ENCODE results near the gene SHROOM3.
"Not testable (repeated sequence)": the region's sequence is repeated elsewhere in the genome, so short reads cannot be mapped to it uniquely, and the experiment has no call there.

Gene SHROOM3

DNA sequence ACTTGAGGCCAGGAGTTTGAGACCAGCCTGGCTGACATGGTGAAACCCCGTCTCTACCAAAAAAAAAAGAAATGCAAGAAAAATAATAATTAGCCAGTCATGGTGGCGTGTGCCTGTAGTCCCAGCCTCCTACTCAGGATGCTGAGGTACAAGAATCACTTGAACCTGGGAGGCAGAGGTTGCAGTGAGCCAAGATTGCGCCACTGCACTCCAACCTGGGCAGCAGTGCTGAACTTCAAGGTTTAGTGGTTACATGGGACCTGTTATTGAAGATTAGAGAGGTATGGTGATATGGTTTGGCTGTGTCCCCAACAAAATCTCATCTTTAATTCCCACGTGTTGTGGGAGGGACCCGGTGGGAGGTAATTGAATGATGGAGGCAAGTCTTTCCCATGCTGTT lies 292.9 kb downstream of the SHROOM3 start:
- DNase-seq = not testable (repeated sequence)

DNA sequence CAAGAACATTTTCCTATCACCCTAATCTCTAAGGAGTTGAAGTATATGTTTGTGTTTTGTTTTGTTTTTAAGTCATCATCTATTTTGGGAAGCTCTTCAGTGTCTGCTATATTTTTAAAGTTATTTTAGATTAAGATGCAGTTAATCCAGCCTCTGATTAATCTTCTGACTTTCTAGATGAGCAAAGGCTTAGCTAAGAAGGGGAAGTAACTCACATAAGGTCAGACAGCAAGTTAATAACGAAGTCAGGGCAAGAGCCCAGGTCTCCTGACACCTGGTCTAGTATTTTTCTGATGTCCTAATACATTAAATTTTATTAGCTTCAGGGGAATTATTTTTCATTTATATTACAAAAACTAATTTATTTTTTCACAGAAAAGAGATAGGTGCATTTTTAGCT lies 294.4 kb downstream of the SHROOM3 start:
- DNase-seq = no peak

DNA sequence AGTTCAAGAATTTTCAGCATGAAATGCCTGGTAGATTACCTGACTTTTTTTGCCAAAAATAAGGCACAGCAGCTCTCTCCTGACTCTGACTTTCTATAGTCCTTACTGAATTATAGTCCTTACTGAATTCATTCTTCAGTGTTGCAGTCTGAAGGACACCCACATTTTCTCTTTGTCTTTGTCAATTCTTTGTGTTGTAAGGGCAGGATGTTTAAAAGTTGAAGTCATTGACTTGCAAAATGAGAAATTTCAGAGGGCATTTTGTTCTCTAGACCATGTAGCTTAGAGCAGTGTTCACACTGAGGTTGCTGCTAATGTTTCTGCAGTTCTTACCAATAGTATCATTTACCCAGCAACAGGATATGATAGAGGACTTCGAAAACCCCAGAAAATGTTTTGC lies 295.0 kb downstream of the SHROOM3 start:
- DNase-seq = no peak

DNA sequence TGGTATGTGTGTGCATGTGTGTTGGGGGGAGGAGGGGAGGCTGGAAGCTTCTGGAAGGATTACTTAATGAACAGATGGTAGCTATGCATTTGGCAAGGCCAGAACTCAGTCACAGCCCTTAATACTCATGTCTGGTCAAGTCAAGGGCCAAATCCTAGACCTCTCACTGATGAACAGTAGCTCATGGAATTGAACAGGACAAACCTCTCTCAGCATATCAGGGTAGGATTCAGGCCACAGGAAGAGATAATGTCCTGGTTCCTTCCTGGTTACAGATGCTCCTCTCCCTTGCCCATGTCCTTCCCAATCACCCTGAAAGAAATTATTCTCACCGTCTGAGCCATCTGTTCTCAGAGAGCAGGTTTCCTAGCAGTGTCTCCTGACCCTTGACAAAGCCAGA lies 297.2 kb downstream of the SHROOM3 start:
- peak in 1 of 14 donors; percentile 83 for DNase-seq

DNA sequence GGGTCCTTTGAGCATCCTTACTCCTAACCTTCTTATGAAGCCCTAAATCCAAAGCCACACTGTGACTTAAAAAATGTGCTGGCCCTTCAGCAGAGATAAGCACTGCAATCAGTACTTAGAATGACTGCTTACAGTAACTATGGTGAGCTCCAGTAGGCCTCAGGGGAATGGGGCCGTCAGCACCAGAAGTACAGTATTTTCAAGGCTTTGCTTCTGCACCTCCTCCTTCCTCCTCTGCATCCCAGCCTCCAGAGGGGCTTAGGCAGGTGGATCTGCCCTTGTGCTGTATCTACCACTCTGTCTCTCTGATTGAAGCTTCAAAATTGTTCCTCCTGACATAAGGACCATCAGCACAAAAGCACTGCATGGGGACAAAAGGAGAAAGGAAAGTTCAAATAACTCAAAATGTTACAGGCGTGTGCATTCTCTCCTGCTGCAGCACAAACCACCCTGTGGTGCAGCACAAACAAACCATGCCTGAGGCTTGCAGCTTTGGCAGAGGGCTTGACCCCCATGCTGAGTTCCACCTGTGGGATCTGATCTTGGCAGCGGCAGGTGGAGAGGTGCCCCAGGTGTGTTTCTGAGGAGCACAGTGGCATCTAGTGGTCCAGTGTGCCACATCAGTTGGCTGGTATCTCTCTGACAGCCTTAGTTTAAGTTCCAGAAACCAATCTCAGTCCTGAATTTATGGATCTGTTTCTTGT lies 298.2 kb downstream of the SHROOM3 start:
- peak in 1 of 14 donors; percentile 31 for DNase-seq

DNA sequence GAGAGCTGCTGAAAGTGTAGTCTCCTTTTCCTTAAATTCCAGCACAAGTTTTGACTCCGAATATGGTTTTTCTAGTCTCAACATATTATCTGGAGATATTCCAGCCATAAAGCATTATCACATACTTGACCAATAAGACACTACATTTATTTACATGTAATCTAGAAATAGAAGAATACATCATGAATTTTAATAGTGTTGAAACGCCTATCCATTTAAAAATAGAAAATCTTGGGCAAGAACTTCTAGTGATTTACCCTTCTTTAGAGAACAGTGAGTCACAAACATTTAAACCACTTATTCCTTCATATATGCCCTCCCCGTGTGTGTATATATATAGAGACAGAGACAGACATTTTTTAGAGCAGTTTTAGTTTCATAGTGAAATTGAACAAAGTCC lies 301.4 kb downstream of the SHROOM3 start:
- DNase-seq = no peak

DNA sequence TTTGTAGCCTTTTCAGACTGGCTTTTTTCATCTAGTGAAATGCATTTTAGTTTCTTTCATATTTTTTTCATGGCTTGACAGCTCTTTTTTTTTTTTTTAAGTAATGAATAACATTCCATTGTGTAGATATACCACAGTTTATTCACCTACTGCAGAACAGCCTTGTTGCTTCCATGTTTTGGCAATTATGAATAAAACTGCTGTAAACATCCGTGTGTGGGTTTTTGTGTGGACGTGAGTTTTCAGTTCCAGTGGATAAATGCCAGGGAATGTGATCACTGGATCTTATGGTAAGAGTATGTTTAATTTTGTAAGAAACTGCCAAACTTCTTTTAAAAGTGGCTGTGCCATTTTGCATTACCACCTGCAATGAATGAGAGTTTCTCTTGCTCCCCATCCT lies 302.2 kb downstream of the SHROOM3 start:
- DNase-seq = no peak

DNA sequence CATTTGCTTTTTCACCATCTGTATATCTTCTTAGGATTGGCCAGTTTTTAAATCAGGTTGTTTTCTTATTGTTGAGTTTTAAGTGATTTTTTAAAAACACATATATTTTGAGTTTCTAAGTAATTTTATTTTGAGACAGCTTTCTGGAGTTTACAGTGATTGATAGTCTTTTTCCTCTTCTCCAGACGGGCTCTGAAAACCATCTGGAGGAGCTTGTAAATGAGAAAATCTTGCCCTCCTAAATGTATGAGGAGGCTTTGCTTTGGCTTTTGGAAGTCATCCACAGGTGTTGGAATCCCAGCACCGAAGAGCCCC lies 302.7 kb downstream of the SHROOM3 start:
- no peak for DNase-seq

DNA sequence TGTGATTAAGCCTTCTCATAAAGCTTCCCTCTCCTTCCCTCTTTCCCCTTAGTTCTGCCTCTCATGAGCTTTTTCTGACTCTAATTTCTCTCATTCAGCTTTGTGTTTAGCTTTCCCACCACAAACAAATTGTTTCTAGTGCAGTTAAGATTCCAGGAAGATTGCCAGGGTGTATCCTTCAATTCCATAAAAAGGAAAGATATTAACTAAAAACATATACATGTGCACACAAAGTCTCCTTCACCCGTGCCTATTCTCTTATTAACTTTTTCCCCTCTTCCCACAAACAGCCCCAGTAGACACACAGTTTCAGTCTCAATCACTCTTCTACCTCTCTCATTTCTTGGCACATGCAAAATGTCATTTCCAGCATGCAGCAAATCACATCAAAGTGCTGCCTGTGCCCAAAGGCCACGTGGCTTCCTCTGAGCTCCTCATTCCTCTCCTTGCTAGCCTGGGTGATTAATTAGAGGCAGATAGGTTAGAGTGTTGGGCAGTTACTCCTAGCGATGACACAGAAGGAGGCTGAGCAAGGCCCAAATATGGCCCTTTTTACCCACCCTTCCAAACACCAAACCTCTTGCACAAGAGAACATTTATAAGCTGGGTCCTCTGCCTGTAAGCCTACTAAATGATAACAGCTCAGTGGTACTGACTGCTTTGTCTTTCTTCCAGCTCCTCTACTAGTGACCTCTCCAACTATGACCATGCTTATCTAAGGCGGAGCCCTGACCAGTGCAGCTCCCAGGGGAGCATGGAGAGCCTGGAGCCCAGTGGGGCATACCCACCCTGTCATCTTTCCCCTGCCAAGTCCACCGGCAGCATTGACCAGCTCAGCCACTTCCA lies 303.3 kb downstream of the SHROOM3 start:
- peak in 2 of 14 donors; percentile 20 to 68 for DNase-seq

DNA sequence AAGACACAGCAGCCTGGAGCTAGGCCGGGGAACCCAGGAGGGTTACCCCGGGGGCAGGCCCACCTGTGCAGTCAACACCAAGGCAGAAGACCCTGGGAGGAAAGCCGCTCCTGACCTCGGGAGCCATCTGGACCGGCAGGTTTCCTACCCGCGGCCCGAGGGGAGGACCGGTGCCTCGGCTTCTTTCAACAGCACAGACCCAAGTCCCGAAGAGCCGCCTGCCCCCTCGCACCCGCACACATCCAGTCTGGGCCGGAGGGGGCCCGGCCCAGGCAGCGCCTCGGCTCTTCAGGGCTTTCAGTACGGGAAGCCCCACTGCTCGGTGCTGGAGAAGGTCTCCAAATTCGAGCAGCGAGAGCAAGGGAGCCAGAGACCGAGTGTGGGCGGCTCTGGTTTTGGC lies 305.2 kb downstream of the SHROOM3 start:
- DNase-seq = no peak

DNA sequence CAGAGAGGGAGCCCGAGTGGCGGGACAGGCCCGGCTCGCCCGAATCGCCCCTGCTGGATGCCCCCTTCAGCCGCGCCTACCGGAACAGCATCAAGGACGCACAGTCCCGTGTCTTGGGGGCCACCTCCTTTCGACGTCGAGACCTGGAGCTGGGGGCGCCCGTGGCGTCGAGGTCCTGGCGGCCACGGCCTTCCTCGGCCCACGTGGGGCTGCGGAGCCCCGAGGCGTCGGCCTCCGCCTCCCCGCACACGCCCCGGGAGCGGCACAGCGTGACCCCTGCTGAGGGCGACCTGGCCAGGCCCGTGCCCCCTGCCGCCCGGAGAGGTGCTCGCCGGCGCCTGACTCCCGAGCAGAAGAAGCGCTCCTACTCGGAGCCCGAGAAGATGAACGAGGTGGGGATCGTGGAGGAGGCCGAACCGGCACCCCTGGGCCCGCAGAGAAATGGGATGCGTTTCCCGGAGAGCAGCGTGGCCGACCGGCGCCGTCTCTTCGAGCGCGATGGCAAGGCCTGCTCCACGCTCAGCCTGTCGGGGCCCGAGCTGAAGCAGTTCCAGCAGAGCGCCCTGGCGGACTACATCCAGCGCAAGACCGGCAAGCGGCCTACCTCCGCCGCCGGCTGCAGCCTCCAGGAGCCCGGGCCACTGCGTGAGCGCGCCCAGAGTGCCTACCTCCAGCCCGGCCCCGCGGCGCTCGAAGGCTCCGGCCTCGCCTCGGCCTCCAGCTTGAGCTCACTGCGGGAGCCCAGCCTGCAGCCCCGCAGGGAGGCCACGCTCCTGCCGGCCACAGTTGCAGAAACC lies 306.0 kb downstream of the SHROOM3 start:
- no peak for DNase-seq

DNA sequence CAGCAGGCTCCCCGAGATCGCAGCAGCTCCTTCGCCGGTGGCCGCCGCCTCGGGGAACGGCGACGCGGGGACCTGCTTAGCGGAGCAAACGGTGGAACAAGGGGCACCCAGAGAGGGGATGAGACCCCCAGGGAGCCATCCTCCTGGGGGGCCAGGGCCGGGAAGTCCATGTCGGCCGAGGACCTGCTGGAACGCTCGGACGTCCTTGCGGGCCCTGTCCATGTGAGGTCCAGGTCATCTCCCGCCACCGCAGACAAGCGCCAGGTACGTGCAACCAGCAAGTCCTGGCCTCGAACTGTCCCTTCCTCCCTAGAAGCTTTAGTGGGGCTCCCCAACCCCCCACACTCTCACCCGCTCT lies 306.6 kb downstream of the SHROOM3 start:
- DNase-seq = no peak

DNA sequence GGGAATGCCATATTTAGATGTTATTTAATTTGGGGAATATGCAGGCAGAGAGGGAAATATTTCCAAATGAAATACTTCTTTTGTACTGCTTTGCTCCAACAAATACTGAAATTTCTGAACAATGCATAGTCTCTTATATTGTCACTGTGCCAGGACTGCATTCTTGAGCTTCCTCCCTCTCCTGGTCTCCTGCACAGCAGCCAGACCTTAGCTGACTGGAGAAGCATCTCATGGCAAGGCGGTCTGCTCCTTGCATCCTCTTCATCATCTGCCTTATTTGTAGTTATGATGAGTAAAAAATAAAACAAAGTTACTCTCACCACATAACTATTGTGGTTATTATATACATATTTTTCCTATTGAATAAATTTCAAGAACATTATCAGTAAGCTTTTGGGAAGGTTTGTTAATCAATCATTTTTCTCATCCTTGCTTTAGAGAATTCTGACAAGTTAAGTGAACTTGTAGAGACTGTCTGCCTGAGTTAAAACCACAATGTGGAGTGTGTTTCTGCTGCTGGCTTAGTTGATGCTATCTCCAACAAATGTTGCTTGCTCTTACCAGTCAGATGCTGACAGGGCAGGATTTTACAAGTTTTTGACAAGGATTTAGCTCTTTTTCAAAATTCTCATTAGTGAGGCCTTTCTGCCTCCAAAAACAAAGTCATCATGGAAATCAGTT lies 309.4 kb downstream of the SHROOM3 start:
- DNase-seq = no peak

DNA sequence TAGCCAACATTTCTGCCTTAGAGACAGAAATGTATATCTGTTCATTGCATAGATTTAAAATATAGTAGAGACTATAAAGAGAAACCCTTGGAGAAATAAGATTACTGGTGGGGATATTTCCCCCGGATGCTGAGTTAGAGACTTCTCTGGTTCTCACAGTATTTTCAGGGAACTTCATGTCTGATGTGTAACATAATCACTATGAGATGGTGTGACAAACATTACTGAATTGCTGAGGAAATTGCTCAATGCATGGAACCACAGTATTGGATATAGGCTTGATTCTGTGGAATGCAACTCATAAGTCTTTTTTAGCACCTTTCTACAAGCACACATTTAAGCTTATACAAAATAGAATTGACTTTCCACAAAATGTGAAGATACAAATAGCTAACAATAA lies 310.2 kb downstream of the SHROOM3 start:
- DNase-seq = no peak

DNA sequence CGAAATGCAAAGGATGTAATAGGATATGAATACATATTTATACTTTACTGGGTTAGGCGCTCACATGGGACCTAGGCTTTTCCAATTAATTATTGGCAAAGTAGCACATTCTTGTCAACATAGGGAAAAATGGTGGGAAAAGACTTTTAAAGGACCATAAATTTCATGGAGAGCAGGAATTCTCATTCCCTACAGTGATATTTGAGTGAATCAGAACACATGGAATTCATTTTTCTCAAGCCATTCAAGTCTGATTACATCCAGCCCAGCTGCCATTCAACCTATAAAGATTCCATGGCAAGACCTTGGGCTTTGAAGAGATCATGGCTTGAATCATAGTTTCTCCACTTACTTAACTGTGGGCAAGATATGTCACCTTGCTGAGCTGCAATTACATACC lies 312.5 kb downstream of the SHROOM3 start:
- DNase-seq = no peak

DNA sequence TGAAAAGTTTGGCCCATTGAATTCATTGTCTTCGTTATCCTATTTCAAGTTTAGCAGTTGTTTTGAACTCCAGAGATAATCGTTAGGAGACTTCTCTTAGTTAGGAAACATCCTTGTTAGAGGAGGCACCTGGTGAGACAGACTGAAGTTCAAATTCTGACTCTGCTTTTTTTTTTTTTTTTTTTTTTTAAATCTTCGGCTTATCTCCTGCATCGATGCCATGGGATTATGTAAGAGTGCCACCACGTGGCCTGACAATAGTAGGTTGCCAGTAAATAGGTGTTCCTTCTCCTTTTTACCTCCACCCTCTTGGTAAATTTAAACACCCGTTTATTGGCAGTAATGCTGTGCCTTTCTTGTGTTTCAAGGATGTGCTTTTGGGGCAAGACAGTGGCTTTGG lies 313.6 kb downstream of the SHROOM3 start:
- peak in 1 of 14 donors; percentile 42 for DNase-seq

DNA sequence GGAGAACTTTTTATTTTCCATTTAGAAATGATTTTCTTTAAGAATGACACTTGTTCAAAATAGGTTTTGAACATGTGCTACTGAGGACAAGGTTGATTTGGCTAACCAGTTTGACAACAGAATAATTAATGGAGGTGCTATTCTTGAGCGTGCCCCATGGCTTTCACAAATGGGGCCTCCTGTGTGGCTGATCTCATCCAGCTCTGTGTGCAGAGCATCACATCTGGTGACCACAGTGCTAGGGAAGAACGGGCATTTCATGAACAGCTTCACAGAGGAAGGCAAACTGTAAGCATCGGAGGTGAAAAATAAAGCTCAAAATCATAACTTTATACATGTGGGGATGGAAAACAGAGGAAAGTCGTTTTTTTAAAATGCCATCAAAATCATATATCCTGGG lies 314.3 kb downstream of the SHROOM3 start:
- DNase-seq = no peak

DNA sequence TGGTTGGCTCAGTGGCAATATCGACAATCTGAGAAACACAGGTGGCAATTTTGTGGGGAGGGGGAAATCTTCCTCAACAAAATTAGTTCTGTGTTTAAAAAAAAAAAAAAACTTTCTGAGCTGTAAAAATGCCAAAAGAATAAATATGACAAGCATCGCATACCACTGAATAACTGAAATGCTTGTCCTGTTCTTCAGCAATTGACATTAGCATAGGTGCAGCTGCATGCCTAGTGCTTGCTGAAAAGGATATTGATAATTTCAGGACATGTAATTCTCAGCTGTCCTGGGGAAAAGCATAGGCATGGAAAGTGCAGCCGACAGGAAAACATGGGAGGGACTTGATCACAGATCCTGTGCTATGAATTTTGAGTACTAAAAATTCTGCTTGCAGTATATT lies 315.7 kb downstream of the SHROOM3 start:
- no peak for DNase-seq

DNA sequence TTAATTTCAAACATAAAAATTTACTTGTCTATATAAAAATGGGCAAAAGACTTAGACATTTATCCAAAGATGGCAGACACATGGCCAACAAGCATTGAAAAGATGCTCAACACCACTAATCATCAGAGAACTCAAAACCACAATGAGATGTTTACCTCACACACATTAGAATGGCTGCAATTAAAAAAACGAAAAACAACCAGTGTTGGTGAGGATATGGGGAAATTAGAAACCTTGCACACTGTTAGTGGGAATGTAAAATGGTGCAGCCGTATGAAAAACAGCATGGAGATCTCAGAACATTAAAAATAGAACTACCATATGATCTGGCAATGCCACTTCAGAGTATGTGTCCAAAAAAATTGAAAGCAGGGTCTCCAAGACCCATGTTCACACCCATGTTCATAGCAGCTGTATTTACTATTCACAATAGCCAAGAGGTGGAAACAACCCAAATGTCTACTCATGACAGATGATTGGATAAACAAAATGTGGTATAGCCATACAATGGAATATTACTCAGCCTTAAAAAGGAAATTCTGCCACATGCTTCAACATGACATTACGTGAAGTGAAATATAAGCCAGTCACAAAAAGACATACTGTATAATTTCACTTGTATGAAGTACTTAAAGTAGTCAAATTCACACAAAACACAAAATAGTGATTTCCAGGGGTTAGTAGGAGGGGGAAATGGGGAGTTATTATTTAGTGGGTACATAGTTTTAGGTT lies 316.7 kb downstream of the SHROOM3 start:
- no peak for DNase-seq

DNA sequence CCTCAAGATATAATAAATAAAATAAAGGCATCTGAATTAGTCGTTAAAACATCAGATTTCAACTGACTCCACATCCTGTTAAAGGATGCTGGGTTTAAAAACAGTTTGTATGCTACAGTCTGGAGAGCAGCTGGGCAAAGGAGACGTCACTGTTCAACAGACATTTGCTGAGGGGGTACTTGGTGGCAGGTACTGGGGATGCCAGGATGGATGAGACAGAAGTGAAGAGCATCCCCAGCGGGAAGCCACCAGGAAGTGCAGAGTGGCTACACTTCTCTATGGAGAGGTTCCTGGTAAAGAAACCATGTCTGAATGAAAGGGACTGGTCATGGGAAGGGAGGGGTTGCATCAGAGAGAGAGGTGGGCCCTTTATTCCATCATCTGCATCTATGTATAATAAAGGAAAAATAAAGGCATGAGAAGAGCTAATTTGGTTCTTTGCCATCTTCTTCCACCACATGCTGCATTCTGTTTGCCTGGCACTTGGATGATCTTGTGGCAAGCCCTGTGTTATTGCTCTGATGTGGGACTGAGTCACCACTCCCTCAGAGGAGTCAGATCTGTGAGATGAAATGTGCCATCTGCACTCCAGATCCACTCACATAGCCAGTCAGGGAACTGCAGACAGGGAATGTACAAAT lies 318.0 kb downstream of the SHROOM3 start:
- peak in 1 of 14 donors; percentile 65 for DNase-seq

DNA sequence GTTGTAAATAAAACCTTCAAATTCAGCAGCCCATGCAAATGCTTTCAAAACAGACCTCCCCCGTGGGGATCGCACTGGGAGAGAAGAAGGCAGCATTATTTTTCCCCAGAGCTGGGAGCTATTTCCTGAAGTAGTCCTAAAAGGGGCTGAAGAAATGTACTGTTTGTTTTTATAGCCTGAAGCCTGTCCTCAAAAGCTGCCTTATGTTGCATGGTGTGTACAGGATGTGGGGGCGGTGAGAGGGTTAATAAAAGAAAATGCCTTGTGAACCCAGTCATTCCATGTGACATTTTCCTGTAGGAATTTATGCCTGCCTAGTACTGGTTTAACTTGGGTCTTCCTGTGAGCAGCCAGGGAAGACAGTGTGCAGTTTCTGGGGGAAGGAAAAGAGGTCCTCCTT lies 318.8 kb downstream of the SHROOM3 start:
- DNase-seq = no peak

DNA sequence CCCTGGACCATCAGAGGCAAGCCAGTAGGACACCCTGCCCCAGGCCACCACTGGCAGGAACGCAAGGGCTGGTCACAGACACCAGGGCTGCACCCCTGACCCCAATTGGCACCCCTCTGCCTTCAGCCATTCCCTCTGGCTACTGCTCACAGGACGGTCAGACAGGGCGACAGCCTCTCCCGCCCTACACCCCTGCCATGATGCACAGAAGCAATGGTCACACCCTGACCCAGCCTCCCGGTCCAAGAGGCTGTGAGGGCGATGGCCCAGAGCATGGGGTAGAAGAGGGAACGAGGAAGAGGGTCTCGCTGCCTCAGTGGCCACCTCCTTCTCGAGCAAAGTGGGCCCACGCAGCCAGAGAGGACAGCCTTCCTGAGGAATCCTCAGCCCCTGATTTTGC lies 319.4 kb downstream of the SHROOM3 start:
- no peak for DNase-seq
